ENCODE results near the gene MAT1A.

DNA sequence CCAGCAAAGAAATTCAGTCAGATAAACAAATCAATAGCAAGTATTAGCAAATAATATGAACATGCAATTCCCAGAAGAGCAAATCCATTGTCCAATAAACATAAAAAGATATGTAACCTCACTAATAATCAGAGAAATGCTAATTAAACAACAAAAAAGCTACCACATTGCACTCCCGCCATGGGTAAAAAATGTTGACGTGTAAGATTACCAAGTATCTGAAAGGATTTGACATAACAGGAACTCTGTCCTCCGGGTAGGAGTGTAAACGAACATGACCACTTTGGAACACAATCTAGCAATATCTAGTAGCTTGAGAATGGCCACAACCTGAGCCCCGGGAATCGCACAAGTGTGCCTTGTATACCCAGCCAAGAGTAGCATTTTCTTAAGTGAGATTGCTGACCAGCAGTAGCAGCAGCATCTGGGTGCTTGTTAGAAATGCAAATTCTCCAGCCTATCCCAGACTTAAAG is 35.5 kb upstream of the MAT1A start:
- TF ChIP-seq, protein P1, sequence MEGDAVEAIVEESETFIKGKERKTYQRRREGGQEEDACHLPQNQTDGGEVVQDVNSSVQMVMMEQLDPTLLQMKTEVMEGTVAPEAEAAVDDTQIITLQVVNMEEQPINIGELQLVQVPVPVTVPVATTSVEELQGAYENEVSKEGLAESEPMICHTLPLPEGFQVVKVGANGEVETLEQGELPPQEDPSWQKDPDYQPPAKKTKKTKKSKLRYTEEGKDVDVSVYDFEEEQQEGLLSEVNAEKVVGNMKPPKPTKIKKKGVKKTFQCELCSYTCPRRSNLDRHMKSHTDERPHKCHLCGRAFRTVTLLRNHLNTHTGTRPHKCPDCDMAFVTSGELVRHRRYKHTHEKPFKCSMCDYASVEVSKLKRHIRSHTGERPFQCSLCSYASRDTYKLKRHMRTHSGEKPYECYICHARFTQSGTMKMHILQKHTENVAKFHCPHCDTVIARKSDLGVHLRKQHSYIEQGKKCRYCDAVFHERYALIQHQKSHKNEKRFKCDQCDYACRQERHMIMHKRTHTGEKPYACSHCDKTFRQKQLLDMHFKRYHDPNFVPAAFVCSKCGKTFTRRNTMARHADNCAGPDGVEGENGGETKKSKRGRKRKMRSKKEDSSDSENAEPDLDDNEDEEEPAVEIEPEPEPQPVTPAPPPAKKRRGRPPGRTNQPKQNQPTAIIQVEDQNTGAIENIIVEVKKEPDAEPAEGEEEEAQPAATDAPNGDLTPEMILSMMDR (IDR thresholded peaks at IDR 0.05), result no peak
- no peak for TF ChIP-seq POLR2AphosphoS5 (IDR thresholded peaks at IDR 0.05)
